GM12878 (cell line): ENCODE data around the gene ZNF618. TPM values are rescaled to one million over a fixed set of nuclear protein-coding genes. Genes with fewer than 3 reads are reported as not detected.

Source experiments
- ATAC-seq: fragments of 200-7000 bp; cut with Tn5 transposase; 3 replicates; pipeline ENCODE4 v1.9.1; 2020; ENCODE audit warnings: mild to moderate bottlenecking, moderate library complexity
- BruUV-seq: library from RNA; stranded (reverse); fragments of 400-500 nt; replicated peaks from 2 replicates; lab custom pipeline; 2021; lab: Mats Ljungman, UMichigan
- CTCF ChIA-PET: fragments of 300-600 bp; sonication (Branson Sonifier 250); formaldehyde crosslinking; extraction: SDS; loops from one replicate; lab custom pipeline; 2021; ENCODE audit warnings: inconsistent platforms; lab: Yijun Ruan, JAX
- POLR2A ChIA-PET: fragments of 350-600 bp; formaldehyde crosslinking; extraction: SDS; loops from one replicate; lab custom pipeline; 2021; ENCODE audit warnings: inconsistent platforms; lab: Charles Lee
- RAD21 ChIA-PET: fragments of 300-600 bp; sonication (Branson Sonifier 250); formaldehyde crosslinking; loops from one replicate; lab custom pipeline; 2023; ENCODE audit warnings: antibody characterized with exemption; ENCODE audit not compliant: unreplicated experiment; lab: Charles Lee
- SMC1A ChIA-PET: fragments of 300-600 bp; sonication (Branson Sonifier 250); formaldehyde crosslinking; loops from one replicate; lab custom pipeline; 2023; ENCODE audit not compliant: unreplicated experiment, uncharacterized antibody; lab: Charles Lee
- DNase-seq: peaks from one replicate; pipeline ENCODE4 v3.0.0-alpha.2; 2011; ENCODE audit warnings: low read depth, low spot score
- FAIRE-seq: peaks from 3 replicates; lab custom pipeline; 2011; peaks lifted over from hg19 to GRCh38; lab: Jason Lieb, UNC
- H2AFZ ChIP-seq: 2 replicates; pipeline ENCODE4 v1.6.0; 2011; ENCODE audit warnings: low read depth, low read length, control low read depth; ENCODE audit not compliant: control insufficient read depth
- H3K27ac ChIP-seq: 2 replicates; pipeline ENCODE4 v1.5.1; 2011; ENCODE audit warnings: control low read depth; ENCODE audit not compliant: control insufficient read depth, insufficient read depth
- H3K27me3 ChIP-seq, 2 experiments: replicated peaks in 1 of 2; 2 replicates each; pipeline versions ENCODE4 v1.6.0 to v1.6.1; 2011; ENCODE audit warnings: low read length in 1 of 2; ENCODE audit not compliant: control insufficient read depth in 2 of 2, insufficient read depth in 2 of 2
- H3K36me3 ChIP-seq, 2 experiments: 2 replicates each; pipeline ENCODE4 v1.5.1; 2011; ENCODE audit warnings: low read length in 1 of 2; ENCODE audit not compliant: control insufficient read depth in 2 of 2, insufficient read depth in 2 of 2
- H3K4me1 ChIP-seq: 2 replicates; pipeline ENCODE4 v1.6.1; 2011; ENCODE audit warnings: mild to moderate bottlenecking, low read length, moderate library complexity, mixed read lengths; ENCODE audit not compliant: control insufficient read depth, insufficient read depth
- H3K4me2 ChIP-seq: 2 replicates; pipeline ENCODE4 v1.6.0; 2011; ENCODE audit warnings: control low read depth; ENCODE audit not compliant: control insufficient read depth, insufficient read depth
- H3K4me3 ChIP-seq: fragments of 200-600 bp; sonication (generic); 2 replicates; pipeline ENCODE4 v1.5.1; 2016
- H3K79me2 ChIP-seq: 2 replicates; pipeline ENCODE4 v1.6.0; 2011; ENCODE audit warnings: low read length; ENCODE audit not compliant: control insufficient read depth, insufficient read depth
- H3K9ac ChIP-seq: 2 replicates; pipeline ENCODE4 v1.8.0; 2011; ENCODE audit warnings: low read length, control low read depth, mixed read lengths; ENCODE audit not compliant: control insufficient read depth, insufficient read depth
- H3K9me3 ChIP-seq: replicated peaks from 3 replicates; pipeline ENCODE4 v1.5.1; 2011; ENCODE audit warnings: mild to moderate bottlenecking, low read length; ENCODE audit not compliant: control insufficient read depth, insufficient read depth
- H4K20me1 ChIP-seq: 2 replicates; pipeline ENCODE4 v1.6.0; 2011; ENCODE audit not compliant: control insufficient read depth, insufficient read depth
- ASH2L ChIP-seq: fragments of 300-600, 200-600 bp; sonication (generic); IDR thresholded peaks from 2 replicates; pipeline ENCODE4 v1.6.1; 2017; ENCODE audit warnings: low read depth, mild to moderate bottlenecking, borderline replicate concordance
- BACH1 ChIP-seq: fragments of 450-650 bp; IDR thresholded peaks from 2 replicates; pipeline ENCODE4 v1.6.1; 2017; ENCODE audit warnings: mild to moderate bottlenecking, borderline replicate concordance
- CEBPZ ChIP-seq: fragments of 150-350 bp; IDR thresholded peaks from 2 replicates; pipeline ENCODE4 v1.6.1; 2016; ENCODE audit warnings: low read depth, low read length
- HDGF ChIP-seq: fragments of 450-650 bp; IDR thresholded peaks from 2 replicates; pipeline ENCODE4 v1.6.1; 2016; ENCODE audit warnings: antibody characterized with exemption
- IRF3 ChIP-seq: fragments of 450-650 bp; IDR thresholded peaks from 2 replicates; pipeline ENCODE4 v1.6.1; 2014; ENCODE audit warnings: mild to moderate bottlenecking
- MYC ChIP-seq: IDR thresholded peaks from 2 replicates; pipeline ENCODE4 v1.6.1; 2011; ENCODE audit warnings: mild to moderate bottlenecking, low read length, moderate library complexity, inconsistent platforms; ENCODE audit not compliant: insufficient read depth, insufficient replicate concordance, insufficient read length, severe bottlenecking
- POU2F2 ChIP-seq: IDR thresholded peaks from 3 replicates; pipeline ENCODE4 v1.6.1; 2011; ENCODE audit warnings: low read depth, mild to moderate bottlenecking, low read length, borderline replicate concordance
- SIN3A ChIP-seq: IDR thresholded peaks from 2 replicates; pipeline ENCODE4 v1.6.1; 2012; ENCODE audit warnings: low read depth, low read length, improper control_type of control experiment
- SMAD1 ChIP-seq: fragments of 450-650 bp; IDR thresholded peaks from 2 replicates; pipeline ENCODE4 v1.6.1; 2018; ENCODE audit warnings: mild to moderate bottlenecking, low read depth; ENCODE audit not compliant: partially characterized antibody
- SUZ12 ChIP-seq: fragments of 200-600 bp; sonication (generic); IDR thresholded peaks from one replicate; pipeline ENCODE4 v1.6.1; 2018; ENCODE audit warnings: antibody characterized with exemption, mild to moderate bottlenecking; ENCODE audit not compliant: unreplicated experiment
- TBL1XR1 ChIP-seq: IDR thresholded peaks from 2 replicates; pipeline ENCODE4 v1.6.1; 2012; ENCODE audit warnings: low read depth, low read length, improper control_type of control experiment
- USF1 ChIP-seq: IDR thresholded peaks from 2 replicates; pipeline ENCODE4 v1.6.1; 2011; ENCODE audit warnings: borderline replicate concordance, low read depth, mild to moderate bottlenecking, moderate library complexity, mixed read lengths, low read length; ENCODE audit not compliant: insufficient read depth; ENCODE audit errors: extremely low read length
- ZBED1 ChIP-seq: IDR thresholded peaks from 2 replicates; pipeline ENCODE4 v1.6.1; 2016; ENCODE audit warnings: borderline replicate concordance
- ZNF217 ChIP-seq: fragments of 450-650 bp; IDR thresholded peaks from 2 replicates; pipeline ENCODE4 v1.6.1; 2017; ENCODE audit warnings: antibody characterized with exemption, mild to moderate bottlenecking
- ZNF384 ChIP-seq: IDR thresholded peaks from 2 replicates; pipeline ENCODE4 v1.6.1; 2012; ENCODE audit warnings: low read depth, mild to moderate bottlenecking, low read length, improper control_type of control experiment, borderline replicate concordance
- ZNF592 ChIP-seq: fragments of 450-650 bp; IDR thresholded peaks from 2 replicates; pipeline ENCODE4 v1.6.1; 2017; ENCODE audit warnings: mild to moderate bottlenecking, moderate library complexity
- in situ Hi-C: fragments of 300-500 bp; cut with MboI; formaldehyde crosslinking; loops from 9 replicates; pipeline ENCODE4 v1.14.3; 2018; ENCODE audit warnings: mixed read lengths
- intact Hi-C: fragments of 100-400 bp; cut with micrococcal nuclease; formaldehyde crosslinking; loops from one replicate; pipeline ENCODE4 v1.14.2; 2022; ENCODE audit not compliant: unreplicated experiment
- polyA plus RNA-seq, 11 experiments: library from polyadenylated mRNA; depleted of rRNA in 4 of 11; unstranded in 6 of 11; stranded (reverse) in 5 of 11; fragments of >200 nt; fragmentation: Nextera tagmentation in 4 of 11; fragmentation: Illumina TruSeq in 1 of 11; extraction: Ambion mirVana in 4 of 11; extraction: Trizol in 1 of 11; gene quantifications; 1 replicate in 1 of 11; 2 replicates in 10 of 11; pipeline versions ENCODE4 v1.2.1 to v1.2.3, GENCODE V29; 2011 to 2016; ENCODE audit warnings: inconsistent platforms in 2 of 11, missing spikeins in 2 of 11, low read depth in 1 of 11
- total RNA-seq, 4 experiments: library from RNA; depleted of rRNA in 3 of 4; stranded (reverse); fragments of >200 nt in 3 of 4; fragmentation: Illumina TruSeq in 1 of 4; extraction: Trizol in 1 of 4; gene quantifications; 2 replicates each; pipeline versions ENCODE4 v1.2.1 to v1.2.3, GENCODE V29; 2013 to 2021

The ZNF618 gene
- total and polyA plus RNA-seq, 10 of the 15 experiments (the other 5 are each of a cell fraction or from before 2014, with no cell fraction given) = 0.01 to 0.24 (median 0.06) TPM; not detected in 2

- no peaks in the 10 kb centered on the region for H3K4me1 ChIP-seq
- no peak for ATAC-seq
- no peaks in the 10 kb centered on the region for H3K9me3 ChIP-seq
- ChIA-PET RAD21 (no interaction called here), SMC1A (no interaction called here), CTCF (no interaction called here), POLR2A (no interaction called here)
- FAIRE-seq = no peak
- H4K20me1 ChIP-seq = no peaks in the 10 kb centered on the region
- DNase-seq = no peak
- H3K4me2 ChIP-seq = no peak overlapping the region
- H3K27me3 ChIP-seq = no peaks in the 10 kb centered on the region
- BruUV-seq = no TSS peak
- in situ Hi-C loops = loop anchor here (10.0 kb wide), 1 partner anchor 64 kb away; no protein-coding TSS in a partner anchor
- H3K27ac ChIP-seq = no peak overlapping the region
- no peak overlapping the region for H3K9ac ChIP-seq
- intact Hi-C loops = no loop called here
- H2AFZ ChIP-seq = no peak overlapping the region
- no peak overlapping the region for H3K4me3 ChIP-seq
- H3K36me3 ChIP-seq = no peaks in the 10 kb centered on the region
- H3K79me2 ChIP-seq = no peaks in the 10 kb centered on the region
- TF ChIP-seq ZNF384 = no peak
- TF ChIP-seq BACH1 = no peak
- TF ChIP-seq ZNF217 = no peak
- no peak for TF ChIP-seq HDGF
- TF ChIP-seq SMAD1 = no peak
- TF ChIP-seq IRF3 = no peak
- TF ChIP-seq CEBPZ = no peak
- TF ChIP-seq POU2F2 = no peak
- no peak for TF ChIP-seq ASH2L
- TF ChIP-seq SIN3A = no peak
- no peak for TF ChIP-seq USF1
- no peak for TF ChIP-seq MYC
- TF ChIP-seq TBL1XR1 = no peak
- no peak for TF ChIP-seq ZNF592
- TF ChIP-seq SUZ12 = no peak
- no peak for TF ChIP-seq ZBED1
Observed at GRCh38 chr9:113941056-113941455, 64.9 kb downstream of the ZNF618 start.
